Ovary (tissue), 9 donors: ENCODE results near the gene PGGHG. TPM values are rescaled to one million over a fixed set of nuclear protein-coding genes. Genes with fewer than 3 reads are reported as not detected.
A peak's percentile ranks its signal among the peaks of the same experiment; 100 is the strongest.
"Not testable (repeated sequence)": the region's sequence is repeated elsewhere in the genome, so short reads cannot be mapped to it uniquely, and the experiment has no call there.

Experiments
- DNase-seq, 5 donors: peaks; one replicate each; pipeline ENCODE4 v3.0.0-alpha.2; 2019 to 2020
- H3K27ac ChIP-seq, 2 donors: fragments of 200-600 bp; one replicate each; pipeline versions ENCODE4 v1.5.1 to v1.8.0; 2019 to 2022
- H3K27me3 ChIP-seq: fragments of 200-600 bp; one replicate; pipeline ENCODE4 v1.8.0; 2022
- H3K36me3 ChIP-seq: fragments of 200-600 bp; sonication (generic); one replicate; pipeline ENCODE4 v1.5.1; 2019
- H3K4me1 ChIP-seq: one replicate; pipeline ENCODE4 v1.8.1; 2013; ENCODE audit warnings: mild to moderate bottlenecking, moderate library complexity; ENCODE audit not compliant: insufficient read depth
- H3K4me3 ChIP-seq: fragments of 200-600 bp; sonication (generic); one replicate; pipeline ENCODE4 v1.5.1; 2017
- H3K9me3 ChIP-seq, 2 donors: fragments of 200-600 bp in 1 of 2; sonication (generic) in 1 of 2; one replicate each; pipeline versions ENCODE4 v1.5.1 to v1.8.1; 2013 to 2019; ENCODE audit warnings: mild to moderate bottlenecking in 1 of 2, moderate library complexity in 1 of 2
- EP300 ChIP-seq: sonication (generic); formaldehyde crosslinking; IDR thresholded peaks from one replicate; pipeline ENCODE4 v1.6.1; 2017; ENCODE audit warnings: antibody characterized with exemption
- POLR2A ChIP-seq: fragments of 450-650 bp; IDR thresholded peaks from one replicate; pipeline ENCODE4 v1.6.1; 2017; ENCODE audit warnings: antibody characterized with exemption, mild to moderate bottlenecking, moderate library complexity
- WGBS, 3 donors: extraction: QIAGEN DNeasy Blood & Tissue Kit in 1 of 3; methylation state at CpG; one replicate each; pipeline versions ENCODE4 v1.1.5 to v1.1.7; 2013 to 2017; 5-methylcytosine and 5-hydroxymethylcytosine counted together
- intact Hi-C, 4 donors: fragments of 100-400 bp; cut with DNase I; formaldehyde crosslinking; loops; one replicate each; pipeline versions ENCODE4 v1.11.0 to v1.15.1; 2022 to 2023
- polyA plus RNA-seq, 2 donors: library from polyadenylated mRNA; stranded (reverse); fragments of 200-250 nt in 1 of 2; fragments of 350-450 nt in 1 of 2; fragmentation: Illumina TruSeq in 1 of 2; extraction: RNeasy Lipid Tissue Mini Kit (QIAGEN cat#74804) in 1 of 2; gene quantifications; one replicate each; pipeline ENCODE4 v1.2.3, GENCODE V29; 2013 to 2014
- total RNA-seq, 7 donors: library from RNA; depleted of rRNA in 2 of 7; stranded (reverse); fragments of >200 nt in 2 of 7; fragmentation: NEBNext Ultra II Directional in 3 of 7; extraction: Animal tissue kit (Norgen Biotek cat#: 25700) in 3 of 7; gene quantifications; one replicate each; pipeline versions ENCODE4 v1.1.0 to v1.2.4, GENCODE V29; 2016 to 2023
- TF ChIP-seq, protein P1 (sequence below), 3 donors: fragments of 450-650 bp in 2 of 3; fragments of 200-600 bp in 1 of 3; IDR thresholded peaks; one replicate each; pipeline versions ENCODE4 v1.5.1 to v1.8.0; 2016 to 2022; ENCODE audit warnings: antibody characterized with exemption in 3 of 3, mild to moderate bottlenecking in 1 of 3
- donor health status: DM: no; HTN: no; CAD: no; lungs with moderate emphysema.
- donor health status: DM: no; HTN: no; CAD: no.
- donor health status: Bipolar disorder and iron deficiency.
- donor health status: DM: yes; HTN: yes; CAD: no.
- donor health status: DM: no; HTN: no; CAD: no.
- donor health status: DM: yes; HTN: yes; CAD: no.

The PGGHG gene
- total and polyA plus RNA-seq, 9 donors: 0.25 to 21.3 (median 9.3) TPM

DNA sequence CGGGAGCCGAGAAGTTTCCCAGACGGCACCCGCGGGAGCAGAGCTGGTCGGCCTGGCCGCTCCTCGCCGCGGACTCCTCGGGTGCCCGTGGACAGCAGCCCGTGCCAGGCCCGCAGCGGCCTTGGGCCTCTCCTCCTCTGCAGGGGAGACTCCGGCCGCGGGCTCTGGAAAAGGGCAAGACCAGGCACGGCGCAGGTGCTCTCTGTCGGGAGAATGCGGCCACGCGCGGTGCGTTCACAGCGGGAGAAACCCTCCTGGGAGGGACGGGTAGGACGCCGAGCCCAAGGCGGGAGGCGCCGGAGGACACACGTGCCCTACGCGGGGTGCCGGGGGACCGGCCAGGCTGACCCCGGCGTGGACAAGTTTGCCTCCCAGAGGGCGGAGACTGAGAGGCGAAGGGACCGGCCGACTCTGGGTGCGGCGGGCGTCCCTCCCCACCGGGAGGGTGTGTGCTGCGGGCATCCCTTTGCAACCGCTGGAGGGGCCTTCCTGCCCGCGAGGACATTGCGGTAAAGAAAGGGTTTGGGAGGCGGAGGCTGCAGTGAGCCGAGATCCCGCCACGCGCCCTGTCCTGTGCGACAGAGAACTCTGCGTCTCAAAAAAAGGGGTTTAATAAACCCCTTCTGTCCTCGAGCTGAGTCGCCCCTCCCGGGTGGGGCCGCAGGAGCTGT is 27.2 kb downstream of the PGGHG start:
- peaks cover 15% of the 10 kb centered on the region for H3K4me1 ChIP-seq
- H3K27ac ChIP-seq: peak overlapping the region; percentile 88 to 89
- WGBS, 3 donors: 11 to 32% (median 13%) methylated on average over 40 to 64 of the region's 64 CpGs
- DNase-seq: peak in 3 of 5 donors; percentile 48 to 64 (median 63)
- H3K4me3 ChIP-seq: peak overlapping the region; percentile 76
- no peaks in the 10 kb centered on the region for H3K9me3 ChIP-seq
- H3K36me3 ChIP-seq: no peaks in the 10 kb centered on the region
- H3K27me3 ChIP-seq: no peaks in the 10 kb centered on the region
- intact Hi-C loops: no loop called here
- no peak for TF ChIP-seq POLR2A
- no peak for TF ChIP-seq EP300
- TF ChIP-seq, protein P1, sequence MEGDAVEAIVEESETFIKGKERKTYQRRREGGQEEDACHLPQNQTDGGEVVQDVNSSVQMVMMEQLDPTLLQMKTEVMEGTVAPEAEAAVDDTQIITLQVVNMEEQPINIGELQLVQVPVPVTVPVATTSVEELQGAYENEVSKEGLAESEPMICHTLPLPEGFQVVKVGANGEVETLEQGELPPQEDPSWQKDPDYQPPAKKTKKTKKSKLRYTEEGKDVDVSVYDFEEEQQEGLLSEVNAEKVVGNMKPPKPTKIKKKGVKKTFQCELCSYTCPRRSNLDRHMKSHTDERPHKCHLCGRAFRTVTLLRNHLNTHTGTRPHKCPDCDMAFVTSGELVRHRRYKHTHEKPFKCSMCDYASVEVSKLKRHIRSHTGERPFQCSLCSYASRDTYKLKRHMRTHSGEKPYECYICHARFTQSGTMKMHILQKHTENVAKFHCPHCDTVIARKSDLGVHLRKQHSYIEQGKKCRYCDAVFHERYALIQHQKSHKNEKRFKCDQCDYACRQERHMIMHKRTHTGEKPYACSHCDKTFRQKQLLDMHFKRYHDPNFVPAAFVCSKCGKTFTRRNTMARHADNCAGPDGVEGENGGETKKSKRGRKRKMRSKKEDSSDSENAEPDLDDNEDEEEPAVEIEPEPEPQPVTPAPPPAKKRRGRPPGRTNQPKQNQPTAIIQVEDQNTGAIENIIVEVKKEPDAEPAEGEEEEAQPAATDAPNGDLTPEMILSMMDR (IDR thresholded peaks at IDR 0.05): no peak

DNA sequence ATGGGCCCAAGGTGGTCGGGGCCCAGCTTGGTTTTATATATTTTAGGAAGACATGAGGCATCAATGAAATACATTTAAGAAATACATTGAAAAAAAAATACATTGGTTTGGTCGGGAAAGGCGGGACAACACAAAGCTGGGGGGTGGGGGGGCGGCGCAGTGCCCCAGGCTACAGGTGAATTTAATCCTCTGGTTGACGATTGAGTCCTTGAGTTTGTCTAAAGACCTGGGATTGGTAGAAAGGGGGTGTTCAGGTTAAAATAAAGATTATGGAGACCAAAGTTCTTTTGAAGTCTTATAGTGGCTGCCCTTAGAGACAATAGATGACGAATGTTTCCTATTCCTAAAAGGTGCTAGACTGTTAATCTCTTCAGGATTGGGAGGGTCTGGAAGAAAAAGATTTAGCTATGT is 28.0 kb downstream of the PGGHG start:
- 56 to 75% (median 71%) methylated on average over 7 of the region's 7 CpGs for WGBS, 3 donors
- no peak for DNase-seq

DNA sequence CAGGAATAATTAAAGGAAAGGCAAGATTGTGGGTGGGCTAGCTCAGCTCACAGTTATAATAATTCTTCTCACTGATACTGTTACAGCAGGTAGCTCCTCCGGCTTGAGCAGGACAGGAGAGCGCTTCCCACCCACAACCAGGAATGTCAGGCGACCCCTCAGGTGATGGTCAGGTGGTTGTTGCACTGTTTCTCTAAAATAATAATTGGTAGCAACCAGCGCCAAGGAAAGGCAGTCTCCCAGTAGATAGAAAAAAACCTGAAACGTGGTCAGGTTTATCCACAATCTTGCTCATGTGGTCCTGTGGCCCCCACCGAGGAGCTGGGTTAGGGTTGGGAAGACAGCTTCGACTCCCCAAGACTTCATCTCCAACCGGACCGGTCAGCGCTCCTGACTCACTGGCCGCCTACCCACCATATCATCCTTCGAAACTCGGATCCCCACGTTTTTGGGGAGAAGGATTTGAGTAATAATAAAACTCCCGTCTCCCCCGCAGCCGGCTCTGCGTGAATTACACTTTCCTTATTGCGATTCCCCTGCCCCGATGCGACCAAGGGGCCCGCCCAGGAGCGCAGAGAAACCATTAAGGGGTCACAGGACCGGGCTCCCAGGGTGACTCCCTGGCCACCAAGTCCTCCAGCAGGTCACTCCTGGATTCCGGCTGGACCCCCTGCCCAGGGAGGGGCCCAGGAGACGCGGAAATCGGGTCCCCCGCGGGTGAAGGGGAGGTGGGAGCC is 28.9 kb downstream of the PGGHG start:
- peak overlapping the region; percentile 18 for H3K4me3 ChIP-seq

More for the DNA sequence above, 28.0 kb downstream of the PGGHG start:
- TF ChIP-seq POLR2A (no peak), EP300 (no peak)
- TF ChIP-seq, protein P1 (IDR thresholded peaks at IDR 0.05): no peak
- intact Hi-C loops: no loop called here
- peak overlapping the region; percentile 18 for H3K4me3 ChIP-seq
- H3K27me3 ChIP-seq: no peaks in the 10 kb centered on the region
- H3K4me1 ChIP-seq: peaks cover 14% of the 10 kb centered on the region
- H3K9me3 ChIP-seq: no peaks in the 10 kb centered on the region
- H3K36me3 ChIP-seq: no peaks in the 10 kb centered on the region
- H3K27ac ChIP-seq: peak overlapping the region in 1 of 2 donors; percentile 88

DNA sequence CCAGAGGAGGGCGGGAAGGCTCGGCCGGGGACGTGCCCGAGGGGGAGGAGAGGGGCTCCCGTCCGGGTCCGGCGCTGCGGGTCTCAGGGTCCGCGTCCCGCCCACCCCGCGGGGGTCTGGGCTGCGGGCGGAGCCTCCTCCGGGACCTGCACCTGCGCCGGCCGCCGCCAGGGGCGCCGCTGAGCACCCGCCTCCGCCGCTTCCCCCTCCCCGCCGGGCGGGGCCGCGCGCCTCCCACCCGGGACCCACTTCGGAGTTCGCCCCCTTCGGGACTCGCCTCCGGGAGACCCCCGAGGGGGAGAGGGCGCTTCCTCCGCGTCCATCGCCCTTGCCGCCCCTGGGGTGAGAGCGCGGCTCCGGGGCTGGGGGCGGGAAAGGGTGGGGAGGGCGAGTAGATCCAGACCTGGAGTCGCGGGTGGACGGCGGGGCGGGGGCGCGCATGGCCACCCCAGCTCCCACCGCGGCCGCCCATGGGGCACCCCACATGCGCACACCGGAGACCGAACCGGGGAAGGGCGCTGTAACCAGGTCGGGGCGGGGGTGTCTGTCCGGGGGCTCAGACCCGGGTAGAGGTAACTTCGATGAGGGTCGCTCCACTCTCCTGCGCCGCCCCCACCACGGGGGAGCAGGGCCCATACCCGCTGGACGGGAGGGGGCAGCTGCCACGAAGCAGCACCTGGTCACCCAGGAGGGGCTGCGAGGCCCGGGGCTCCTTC is 29.6 kb downstream of the PGGHG start:
- intact Hi-C loops, H3K9me3 ChIP-seq, H3K36me3 ChIP-seq, H3K4me1 ChIP-seq, H3K27me3 ChIP-seq: not testable (repeated sequence)
- DNase-seq: peak in 4 of 5 donors; percentile 38 to 67 (median 53)
- Histone ChIP-seq H3K27ac (peak overlapping the region; percentile 90 to 91), H3K4me3 (peak overlapping the region; percentile 88)
- WGBS, 3 donors: 0 to 2% methylated on average over 5 to 14 of the region's 79 CpGs; no CpG with 5 or more reads in 1 of the 3 donors

More for the DNA sequence above, 28.9 kb downstream of the PGGHG start:
- H3K9me3 ChIP-seq, H3K36me3 ChIP-seq, intact Hi-C loops, H3K27me3 ChIP-seq: not testable (repeated sequence)
- 16 to 26% (median 21%) methylated on average over 16 to 19 of the region's 30 CpGs for WGBS, 3 donors
- DNase-seq: peak in 3 of 5 donors; percentile 31 to 44 (median 35)
- peak overlapping the region; percentile 66 to 88 for H3K27ac ChIP-seq
- peaks cover 10% of the 10 kb centered on the region for H3K4me1 ChIP-seq

DNA sequence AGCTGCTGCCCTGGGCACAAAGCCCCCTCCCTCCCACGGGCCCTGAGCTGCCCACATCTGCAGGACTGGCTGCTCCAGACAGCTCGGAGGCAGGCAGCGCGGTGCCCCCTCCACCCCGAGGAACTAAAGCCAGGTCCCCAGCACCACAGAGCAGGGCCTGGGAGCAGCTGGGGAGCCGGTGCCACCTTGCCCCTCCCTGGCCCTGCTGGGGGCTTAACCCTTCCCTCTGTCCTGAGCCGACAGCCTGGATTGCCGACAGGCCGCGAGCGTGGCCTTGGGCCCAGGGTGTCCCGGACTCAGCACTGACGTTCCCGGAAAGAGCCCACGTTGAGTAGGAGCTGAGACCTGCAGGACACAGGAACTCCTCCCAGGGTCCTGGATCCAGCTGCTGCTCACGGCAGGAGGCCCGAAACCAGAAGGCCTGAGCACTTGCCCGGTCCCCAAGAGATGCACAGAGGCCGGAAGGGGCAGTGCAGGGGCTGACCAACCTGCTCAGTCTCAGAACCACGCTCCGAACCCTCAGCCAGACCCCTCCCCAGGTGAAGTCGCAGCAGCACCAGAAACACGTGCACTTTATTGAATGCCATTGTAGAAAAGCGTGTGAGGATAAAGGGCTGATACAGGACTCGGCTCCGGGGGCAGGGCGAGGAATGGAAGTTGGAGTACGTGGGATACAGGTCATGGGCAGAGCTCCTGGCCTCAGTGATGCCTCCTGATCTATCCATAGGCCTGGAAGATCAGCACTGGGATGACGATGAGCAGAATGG is 30.4 kb downstream of the PGGHG start:
- H3K9me3 ChIP-seq, H3K36me3 ChIP-seq, H3K27me3 ChIP-seq, intact Hi-C loops, H3K4me1 ChIP-seq: not testable (repeated sequence)
- WGBS, 3 donors: 1% methylated on average over 12 to 19 of the region's 29 CpGs
- Histone ChIP-seq H3K27ac (peak overlapping the region; percentile 90 to 91), H3K4me3 (peak overlapping the region; percentile 88)
- DNase-seq: peak in 4 of 5 donors; percentile 50 to 69 (median 57)
- TF ChIP-seq, protein P1 (IDR thresholded peaks at IDR 0.05): peak in 2 of 3 donors; percentile 19 to 24
- TF ChIP-seq POLR2A: peak; percentile 17
